Activated CD4-positive, alpha-beta T cell treated with anti-CD3 and anti-CD28 coated beads, Interleukin-2, Interleukin-4, amounts not matched to agents 100 ng/mL and 50 ng/mL, durations not matched to agents 16 hours and 8 hours (primary cell): Measurements from ENCODE around the gene MGLL.

ENCODE experiments used
- DNase-seq: peaks from one replicate; pipeline ENCODE4 v3.0.0-alpha.2; 2020; ENCODE audit warnings: low spot score

The MGLL gene

DNA sequence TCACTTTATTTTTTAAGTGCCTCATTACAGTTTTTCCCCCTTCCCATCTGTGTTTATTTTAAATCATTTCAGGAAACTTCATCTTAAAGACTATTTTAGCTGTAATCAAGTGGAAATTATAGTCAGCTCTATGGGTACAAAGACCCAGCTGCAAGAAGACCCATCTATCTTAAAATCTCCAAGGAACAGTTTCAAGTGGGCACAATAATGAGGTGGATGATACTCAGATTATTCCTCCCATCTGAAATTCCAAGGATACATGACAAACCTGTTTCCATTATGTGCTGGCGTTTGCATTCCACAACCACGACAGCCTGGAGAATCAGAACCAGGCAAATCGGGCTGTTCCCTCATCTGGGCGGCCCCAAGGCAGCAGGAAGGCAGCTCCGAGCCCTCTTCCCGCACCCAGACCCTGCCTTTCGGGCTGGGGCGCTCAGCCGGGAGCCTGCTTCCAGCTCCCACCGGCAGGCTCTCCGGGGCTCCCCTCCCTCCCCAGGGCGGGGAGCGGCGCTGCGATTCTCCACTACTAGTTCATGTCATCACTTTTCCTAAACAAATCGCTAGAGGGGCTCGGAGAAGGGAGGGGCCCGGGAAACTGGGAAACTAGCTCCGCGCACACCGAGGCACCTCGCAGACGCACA is at the start of gene MGLL:
Gene MGLL (minus strand): TSS at position 475 of the 641 bp plus-strand sequence. CDS start 197 bp downstream, at position 278.
- no peak for DNase-seq

DNA sequence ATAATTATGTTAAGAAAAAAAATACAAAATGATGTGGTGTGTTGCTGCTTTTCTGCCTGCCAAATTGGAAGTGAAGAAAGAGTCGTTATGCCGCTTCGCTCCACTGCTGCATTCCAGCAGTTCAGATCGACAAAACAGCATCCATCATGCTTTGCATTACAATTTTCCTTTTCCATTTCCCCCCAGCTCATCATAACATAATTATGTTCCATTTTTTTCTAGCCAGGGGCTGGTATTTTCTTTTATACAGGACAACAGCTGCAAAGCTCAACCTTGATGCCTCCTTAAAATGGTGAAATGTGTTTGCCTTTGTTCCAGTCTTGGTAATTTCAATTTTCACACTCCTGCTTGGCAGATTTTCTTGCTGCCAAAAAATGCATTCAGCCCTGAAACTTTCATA is 47.8 kb upstream of the MGLL start:
- DNase-seq: no peak

DNA sequence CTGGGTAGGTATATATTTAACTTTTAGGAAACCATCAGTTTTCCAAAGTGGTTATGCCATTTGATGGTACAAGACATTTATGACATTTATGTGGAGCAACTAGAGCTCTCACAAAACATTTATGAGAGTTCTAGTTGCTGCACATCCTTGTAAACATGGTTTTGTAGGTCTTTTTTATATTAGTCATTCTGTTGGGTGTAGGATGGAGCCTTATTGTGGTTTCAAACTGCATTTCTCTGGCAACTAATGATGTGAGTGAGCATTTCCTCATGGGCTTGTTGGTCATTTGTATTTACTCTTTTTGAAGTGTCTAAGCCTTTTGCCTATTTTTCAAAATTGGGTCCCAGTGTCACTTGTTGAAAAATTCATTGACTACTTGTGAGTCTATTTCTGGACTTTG is 45.7 kb upstream of the MGLL start:
- DNase-seq: peak; percentile 13

DNA sequence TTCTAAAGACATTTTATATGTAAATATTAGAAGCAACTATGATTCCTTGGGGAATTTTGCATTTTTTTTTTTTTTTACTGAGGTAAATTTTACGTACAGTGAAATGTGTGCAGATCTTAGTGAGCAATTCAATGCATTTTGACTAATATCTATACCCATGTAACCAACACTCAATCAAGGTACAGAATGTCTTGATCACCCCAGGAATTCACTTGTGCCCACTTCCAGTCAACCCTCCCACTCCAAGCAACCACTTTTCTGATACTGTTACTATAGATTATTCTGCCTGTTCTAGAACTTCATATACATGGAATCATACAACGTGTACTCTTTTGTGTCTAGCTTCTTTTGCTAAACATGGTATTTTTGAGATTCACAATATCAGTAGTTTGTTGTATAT is 45.1 kb upstream of the MGLL start:
- no peak for DNase-seq

DNA sequence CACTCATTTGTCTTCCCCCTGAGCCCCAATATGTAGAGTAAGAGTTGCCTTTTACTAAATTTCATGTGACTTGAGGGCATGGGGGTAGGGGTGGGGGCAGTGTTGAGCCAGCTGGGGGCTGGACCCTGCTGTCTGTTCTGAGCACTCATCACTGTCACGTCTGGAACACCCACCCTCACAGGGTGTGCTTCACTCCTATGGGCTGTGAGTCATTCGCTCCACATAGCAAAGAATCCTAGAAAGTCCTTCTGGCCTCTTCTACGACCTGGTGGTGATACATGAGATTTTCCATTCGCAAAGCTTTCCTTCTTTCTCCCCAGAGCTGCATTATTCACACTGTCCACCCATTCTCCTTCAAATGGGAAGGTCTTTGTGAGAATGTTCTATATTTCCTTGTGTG is 43.6 kb upstream of the MGLL start:
- no peak for DNase-seq

DNA sequence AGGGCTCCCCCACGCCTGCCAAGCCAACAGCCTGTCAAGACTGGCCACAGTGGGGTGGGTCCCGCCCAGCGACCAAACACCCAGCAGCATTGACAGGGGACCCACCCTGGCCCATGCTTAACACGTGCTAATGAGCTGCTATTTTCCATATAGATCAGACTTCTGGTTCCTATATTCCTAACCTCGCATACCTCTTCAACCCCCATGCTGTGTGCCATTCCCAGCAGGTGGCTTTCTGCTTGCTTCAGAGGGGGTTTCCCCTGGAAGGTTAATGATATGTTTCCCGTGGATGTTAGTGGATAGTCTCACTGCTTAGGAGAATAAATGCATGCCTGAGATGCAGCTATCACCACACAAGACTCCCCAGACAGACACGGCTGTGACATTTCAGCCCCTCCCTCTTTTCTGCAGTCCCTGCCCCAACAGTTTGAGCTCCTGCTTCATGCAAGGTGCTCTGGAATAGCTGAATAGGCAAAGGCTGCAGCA is 37.9 kb upstream of the MGLL start:
- DNase-seq: no peak

DNA sequence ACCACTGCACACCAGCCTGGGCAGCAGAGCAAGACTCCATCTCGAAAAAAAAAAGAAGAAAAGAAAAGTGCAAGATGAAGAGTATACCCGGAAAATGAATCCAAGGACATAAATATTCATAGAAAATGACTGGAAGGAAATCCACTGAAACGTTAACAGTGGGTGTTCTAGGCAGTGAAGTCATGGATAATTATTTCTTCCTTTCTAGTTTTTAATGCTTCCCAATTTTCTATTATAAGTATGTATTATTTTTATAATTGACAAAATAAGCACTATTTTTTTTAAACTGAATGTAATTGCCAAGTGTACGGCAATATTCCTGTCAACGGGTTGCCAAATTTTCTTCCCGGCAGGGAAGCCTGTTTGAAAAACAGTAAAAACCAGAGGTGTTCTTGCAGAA is 37.4 kb upstream of the MGLL start:
- no peak for DNase-seq

DNA sequence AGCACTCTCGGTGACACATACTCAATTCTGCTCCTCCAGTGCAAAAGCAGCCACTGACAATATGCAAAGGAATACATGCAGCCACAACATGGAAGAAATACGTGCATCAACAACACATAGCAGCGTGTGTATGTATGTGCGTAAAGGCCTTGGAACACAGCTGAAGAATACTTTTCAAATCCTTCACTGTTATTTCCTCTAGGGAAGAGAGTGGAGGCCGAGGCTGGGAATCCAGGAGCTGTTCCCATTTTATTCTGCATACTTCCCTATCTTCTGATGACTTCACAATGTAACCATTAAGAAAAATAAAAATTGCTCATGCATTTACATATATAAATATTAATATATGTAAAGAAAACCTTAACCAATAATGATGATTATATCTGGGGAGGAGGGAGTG is 36.6 kb upstream of the MGLL start:
- DNase-seq: no peak

DNA sequence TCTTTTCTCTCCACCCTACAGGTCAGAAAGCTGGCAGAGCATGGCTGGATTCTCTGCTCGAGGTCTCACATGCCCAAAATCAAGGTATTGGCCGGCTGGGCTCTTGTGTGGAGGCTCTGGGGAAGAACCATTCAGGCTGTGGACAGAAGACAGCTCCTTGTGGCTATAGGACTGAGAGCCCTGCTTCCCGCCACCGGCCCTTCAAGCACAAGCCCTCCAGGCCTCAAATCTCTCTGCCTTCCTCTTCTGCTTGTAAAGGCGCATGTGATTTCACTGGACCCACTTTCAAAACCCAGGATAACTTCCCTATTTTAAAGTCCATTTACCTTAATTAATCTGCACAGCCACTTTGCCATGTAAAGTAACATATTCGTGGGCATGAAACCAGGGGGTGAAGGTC is 36.2 kb upstream of the MGLL start:
- no peak for DNase-seq

DNA sequence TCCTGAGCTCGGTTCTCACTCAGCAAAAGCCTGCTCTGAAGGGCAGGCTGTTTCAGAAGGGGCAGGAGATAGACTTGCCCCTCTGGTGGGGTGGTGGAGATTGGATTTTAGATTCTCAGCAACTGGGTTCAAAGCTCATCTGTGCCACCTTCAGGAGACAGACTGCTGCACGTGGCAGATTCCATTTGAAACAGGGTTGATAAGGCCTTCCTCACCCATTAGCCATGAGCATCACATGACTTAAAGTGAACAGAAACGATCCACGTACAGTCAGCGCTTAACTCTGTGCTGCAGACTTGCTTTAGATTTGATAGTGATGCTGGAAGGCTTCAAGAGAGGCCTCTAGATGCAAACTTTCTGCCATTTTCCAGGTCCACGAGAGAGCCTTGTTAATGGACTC is 35.0 kb upstream of the MGLL start:
- no peak for DNase-seq

DNA sequence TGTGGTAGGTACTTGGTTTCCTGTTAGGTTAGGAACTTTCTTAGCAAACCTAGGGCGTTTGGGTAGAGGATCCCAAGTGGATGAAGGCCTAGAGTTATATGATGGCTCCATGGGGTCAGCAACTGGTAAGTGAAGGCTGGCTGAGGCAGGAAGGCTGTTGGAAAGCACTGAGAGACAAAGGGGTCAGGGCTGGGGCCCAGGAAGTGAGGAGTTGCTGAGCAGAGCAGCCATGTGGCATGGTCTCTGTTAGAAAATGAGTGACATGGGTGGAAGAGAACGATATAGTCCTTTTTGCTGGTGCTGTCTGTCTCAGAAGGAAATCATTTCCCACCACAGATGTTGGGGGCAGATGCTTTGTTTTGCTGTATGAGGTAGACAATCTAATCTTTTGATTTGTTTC is 34.5 kb upstream of the MGLL start:
- no peak for DNase-seq

DNA sequence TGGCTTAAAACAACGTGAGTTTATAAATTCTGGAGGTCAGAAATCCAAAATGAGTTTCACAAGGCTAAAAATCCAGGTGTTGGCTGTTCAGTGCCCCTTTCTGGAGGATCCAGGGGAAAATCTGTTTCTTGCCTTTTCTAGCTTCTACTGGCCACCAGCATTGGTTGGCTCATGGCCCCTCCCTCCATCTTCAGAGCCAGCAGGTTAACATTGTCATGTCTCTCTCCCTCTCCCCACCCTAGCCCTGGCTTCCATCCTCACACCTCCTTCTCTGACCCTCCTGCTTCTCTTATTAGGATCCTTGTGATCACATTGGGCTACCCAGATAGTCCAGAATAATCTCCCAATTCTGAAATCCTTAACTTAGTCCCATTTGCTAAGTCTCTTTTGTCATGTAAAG is 32.9 kb upstream of the MGLL start:
- no peak for DNase-seq

DNA sequence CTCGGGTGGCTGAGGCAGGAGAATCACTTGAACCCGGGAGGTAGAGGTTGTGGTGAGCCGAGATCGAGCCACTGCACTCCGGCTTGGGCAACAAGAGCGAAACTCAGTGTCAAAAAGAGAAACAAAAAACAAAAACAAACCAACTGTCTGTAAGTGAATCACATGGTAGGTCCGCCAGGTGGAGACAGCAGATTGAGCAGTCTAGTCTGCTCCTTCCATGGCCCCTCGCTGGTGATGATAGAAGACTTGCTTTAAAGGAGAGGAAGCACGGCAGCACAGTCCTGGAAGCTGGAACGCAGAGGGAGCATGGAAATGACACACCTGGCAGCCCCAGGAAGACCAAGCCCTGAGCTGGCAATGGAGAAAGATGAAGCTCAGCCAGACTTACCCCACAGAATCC is 31.4 kb upstream of the MGLL start:
- no peak for DNase-seq

DNA sequence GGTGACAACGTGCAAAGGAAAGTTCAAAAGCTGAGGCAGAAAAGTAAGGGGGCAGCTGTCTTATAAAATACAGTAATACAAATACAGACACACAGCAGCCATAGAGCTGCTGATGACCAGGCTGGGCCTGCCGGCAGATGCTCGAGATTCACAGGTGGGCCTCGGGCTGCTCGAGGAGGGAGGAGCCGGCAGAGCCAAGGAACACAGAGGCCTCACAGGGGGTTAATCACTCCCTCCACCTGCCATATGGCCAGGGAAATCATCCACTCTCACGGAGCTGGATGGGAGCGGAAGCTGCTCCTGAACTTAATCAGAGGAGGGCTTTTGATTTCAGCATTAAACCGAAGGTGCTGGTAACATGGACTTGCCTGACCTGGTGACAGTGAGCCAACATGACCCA is 29.6 kb upstream of the MGLL start:
- no peak for DNase-seq

DNA sequence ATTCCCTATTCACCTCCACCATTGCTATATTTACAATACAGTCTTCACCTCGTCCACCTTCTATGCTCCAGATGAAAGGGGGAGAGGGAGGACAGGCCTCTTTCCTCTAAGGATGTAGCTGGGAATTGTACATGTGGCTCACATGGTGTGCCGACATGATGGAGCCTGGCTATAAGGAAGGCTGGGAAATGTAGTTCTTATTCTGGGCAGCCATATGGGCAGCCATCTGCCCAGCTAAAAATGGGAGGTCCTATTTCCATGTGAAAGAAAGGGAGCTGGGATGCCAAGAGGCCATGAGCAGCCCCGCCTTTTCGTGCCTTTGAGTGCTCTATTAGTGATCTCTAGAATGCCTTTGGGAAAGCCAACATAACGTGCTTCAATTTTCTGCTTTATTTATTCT is 27.1 kb upstream of the MGLL start:
- DNase-seq: no peak

DNA sequence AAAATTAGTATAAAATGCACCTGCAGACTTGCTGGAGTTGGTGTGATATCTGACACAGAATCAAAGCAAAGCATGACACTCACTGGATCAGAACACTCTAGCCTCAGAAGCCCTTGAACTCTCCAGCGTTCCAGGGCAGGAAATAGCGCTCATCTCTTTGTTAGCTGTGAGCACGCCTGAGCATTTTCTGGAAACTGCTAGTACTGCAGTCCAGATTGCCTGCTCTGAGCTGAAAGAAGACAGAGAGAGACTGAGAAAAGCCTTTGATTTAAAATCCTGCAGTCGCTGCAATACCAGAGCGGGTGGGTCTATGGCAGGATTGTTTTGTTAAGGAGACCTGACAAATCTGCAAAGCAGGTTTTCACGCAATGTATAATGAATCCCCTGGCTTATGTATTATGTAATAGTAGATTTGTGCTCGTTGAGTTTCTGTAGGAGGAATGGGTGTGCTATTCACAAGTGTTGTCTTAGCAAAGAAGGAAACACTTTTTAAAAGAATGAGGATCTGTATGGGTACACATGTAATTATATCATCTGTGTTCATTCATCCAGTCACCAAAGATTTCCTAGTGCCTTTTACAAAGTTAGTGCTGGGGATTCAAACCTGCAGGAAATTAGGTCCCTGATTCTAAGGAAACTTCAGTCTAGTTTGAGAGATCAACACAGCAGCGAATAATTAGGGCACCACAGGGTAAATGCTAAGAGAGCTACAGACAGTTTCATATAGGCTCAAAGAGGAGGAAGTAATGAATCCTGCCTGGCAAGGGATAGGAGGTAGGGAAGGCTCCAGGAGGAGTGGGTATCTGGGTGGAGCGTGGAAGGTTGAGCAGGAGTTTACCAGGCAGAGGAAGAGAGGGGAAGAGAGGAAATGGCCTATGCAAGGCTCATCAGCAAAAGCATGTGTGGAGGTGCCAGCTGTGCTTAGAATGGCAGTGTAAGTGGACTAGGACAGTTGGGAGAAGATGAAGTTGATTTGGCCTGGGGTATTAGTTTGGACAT is 26.1 kb upstream of the MGLL start:
- no peak for DNase-seq

DNA sequence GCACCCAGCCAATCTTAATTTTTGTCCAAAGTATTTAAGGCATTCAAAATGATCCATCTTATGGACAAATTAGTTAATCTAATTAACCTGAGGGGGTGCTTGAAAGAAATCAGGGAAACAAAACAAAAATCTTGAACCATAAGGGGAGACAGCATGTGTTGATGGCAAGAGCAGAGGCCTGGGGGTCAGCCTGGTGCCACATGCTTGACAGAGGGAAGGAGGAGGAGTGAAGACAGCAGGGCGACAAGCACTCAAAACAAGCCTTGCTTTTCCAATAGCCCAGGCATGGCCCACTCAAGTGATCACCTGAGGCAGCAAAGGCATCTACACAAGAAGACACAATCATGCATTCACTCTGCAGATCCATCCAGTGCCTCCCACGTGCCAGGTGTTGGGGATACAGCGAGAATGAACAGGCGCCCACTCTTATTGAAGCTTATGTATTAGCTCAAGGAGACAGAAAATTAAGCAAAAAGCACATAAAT is 25.0 kb upstream of the MGLL start:
- DNase-seq: no peak

DNA sequence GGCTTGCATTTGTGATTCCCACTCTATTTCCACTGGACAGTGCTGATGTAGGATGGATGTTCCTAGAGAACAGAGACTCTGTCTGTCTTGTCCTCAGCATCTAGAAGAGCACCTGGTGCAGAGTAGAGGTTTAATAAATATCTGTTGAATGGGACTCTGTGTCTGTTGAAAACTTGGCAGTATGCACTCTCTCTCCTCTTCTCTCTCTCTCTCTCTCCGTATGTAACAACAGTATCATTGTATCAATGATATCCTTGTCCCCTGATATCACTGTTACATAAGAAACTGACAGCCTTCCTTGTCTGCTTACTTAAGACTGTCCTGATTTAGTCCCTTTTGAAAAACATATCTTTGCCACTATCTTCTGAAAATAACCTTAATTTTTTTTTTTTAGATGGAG is 24.3 kb upstream of the MGLL start:
- no peak for DNase-seq

DNA sequence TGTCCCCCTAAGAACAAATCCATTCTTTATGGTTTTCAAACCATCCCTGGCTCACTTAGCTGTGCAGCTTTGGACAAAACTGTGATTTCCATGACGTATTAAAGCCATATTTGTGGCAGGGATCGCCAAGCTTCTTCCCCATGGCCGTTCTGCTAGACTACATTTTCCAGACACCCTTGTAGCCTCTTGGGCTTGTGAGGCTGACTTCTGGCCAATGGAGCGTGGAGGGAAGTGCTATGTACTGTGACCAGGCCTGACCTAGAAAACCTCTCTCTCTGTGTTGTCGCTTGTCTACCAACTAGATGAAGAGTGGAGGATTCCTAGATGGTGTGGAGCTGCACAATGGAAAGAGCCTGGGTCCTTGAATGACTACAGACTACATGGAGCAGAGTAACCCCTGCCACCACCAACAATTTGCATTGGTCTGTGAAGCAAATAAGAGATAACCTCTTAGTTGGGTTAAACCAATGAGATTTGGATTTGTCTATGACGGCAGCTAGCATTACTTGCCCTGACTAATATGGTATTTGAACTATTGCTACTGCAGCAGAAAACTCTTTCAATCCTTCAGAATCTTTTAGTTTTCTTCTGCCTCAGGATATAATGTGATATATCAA is 22.1 kb upstream of the MGLL start:
- DNase-seq: no peak

DNA sequence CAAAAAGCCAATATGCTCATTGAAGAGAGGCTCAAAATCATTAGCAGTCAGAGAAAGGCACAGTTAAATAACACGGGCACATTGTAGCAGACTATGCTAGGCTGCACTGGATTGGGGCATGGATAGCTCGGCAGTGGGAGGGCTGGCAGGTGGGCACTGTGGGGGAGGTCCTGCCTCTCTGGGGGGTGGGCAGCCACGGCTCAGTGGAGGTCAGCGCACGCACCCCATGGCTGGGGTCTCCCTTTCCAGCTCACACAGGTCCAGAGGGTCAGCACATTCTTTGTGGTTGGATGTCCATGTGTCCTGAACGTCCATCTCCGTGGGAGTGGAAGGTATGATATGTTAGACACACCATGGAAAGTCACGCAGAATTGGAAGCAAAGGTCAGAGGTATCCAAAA is 18.4 kb upstream of the MGLL start:
- no peak for DNase-seq

DNA sequence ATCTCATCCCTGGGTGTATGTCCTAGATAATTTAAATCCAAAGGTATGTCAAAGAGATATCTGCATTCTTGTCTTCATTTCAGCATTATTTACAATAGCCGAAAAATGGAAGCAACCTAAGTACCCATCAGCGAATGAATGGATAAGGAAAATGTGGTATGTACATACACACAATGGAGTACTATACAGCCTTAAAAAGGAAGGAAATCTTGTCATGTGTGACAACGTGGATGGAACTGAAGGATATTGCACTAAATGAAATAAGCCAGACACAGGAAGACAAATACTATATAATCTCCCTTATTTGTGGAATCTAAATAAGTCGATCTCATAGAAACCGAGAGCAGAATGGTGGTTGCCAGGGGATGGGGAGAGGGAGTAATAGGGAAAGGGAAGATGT is 16.8 kb upstream of the MGLL start:
- DNase-seq: no peak

DNA sequence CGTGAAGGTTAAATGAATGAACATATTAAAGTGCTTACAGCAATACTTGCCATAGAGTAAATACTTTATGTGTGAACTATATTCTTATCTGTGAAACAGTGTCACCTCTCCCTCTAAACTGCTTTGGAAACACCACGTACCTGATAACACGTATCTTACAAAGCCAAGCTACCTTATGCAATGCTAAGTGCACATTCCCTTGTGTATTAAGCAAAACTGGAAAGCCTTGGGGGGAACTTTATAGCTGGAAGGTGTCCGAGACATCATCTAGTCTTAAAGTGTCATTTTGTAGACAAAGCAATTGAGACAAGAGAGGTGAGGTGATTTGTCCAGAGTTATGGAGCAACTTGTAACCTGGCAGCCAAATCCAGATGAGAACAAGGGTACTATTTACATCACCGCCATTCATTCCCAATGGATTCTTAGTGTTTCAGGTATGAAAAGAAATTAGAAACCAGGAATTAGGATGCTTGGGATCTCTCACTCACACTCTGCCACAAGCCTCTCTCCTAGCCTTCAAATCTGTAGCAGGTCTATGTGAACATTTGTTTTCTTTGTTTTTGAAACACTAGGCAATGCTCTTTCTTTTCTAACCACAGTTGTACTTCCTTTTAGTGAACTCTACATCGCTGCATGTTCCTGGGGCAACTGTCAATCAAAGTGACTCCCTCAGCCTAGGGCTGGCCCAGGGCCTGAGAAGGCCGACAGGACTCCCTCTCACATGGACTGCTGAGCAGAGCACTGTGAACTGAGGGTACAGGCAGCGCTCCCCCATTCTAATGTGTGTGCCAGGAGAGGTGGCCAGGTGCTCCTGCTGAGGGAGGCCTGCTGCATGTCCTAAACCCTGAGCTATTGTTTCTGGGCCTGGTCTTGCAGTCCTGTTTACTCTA is 13.9 kb upstream of the MGLL start:
- no peak for DNase-seq
